Stimulated activated naive CD4-positive, alpha-beta T cell treated with Interleukin-2 at 50 U/mL for 16 hours (primary cell): ENCODE results near the gene METRNL.

Experiments used
- DNase-seq: peaks from one replicate; lab custom pipeline; 2025; lab: John Stamatoyannopoulos, UW

Gene METRNL

GRCh38 chr17:83067071-83067717 lies 12.2 kb upstream of the METRNL start:
- DNase-seq: no peak

GRCh38 chr17:83067718-83068261 lies 11.6 kb upstream of the METRNL start:
- no peak for DNase-seq

GRCh38 chr17:83068641-83069570 lies 10.5 kb upstream of the METRNL start:
- DNase-seq: no peak

GRCh38 chr17:83069571-83069906 lies 9.9 kb upstream of the METRNL start:
- no peak for DNase-seq

- DNase-seq: no peak
Observed at GRCh38 chr17:83069931-83070742, 9.3 kb upstream of the METRNL start.

GRCh38 chr17:83070800-83071341 lies 8.5 kb upstream of the METRNL start:
- no peak for DNase-seq

GRCh38 chr17:83071365-83071764 lies 8.0 kb upstream of the METRNL start:
- DNase-seq: no peak

- DNase-seq: no peak
Observed at GRCh38 chr17:83071966-83072562, 7.3 kb upstream of the METRNL start.

- no peak for DNase-seq
Observed at GRCh38 chr17:83072600-83073358, 6.6 kb upstream of the METRNL start.

- DNase-seq: no peak
Observed at GRCh38 chr17:83073389-83074063, 5.9 kb upstream of the METRNL start.

GRCh38 chr17:83074486-83075223 lies 4.8 kb upstream of the METRNL start:
- DNase-seq: no peak

GRCh38 chr17:83075270-83075880 lies 4.0 kb upstream of the METRNL start:
- DNase-seq: no peak

- DNase-seq: no peak
Observed at GRCh38 chr17:83076938-83077337, 2.5 kb upstream of the METRNL start.

GRCh38 chr17:83077411-83077810 lies 2.0 kb upstream of the METRNL start:
- no peak for DNase-seq

- DNase-seq: no peak
Observed at GRCh38 chr17:83077939-83078338, 1.5 kb upstream of the METRNL start.

- no peak for DNase-seq
Observed at GRCh38 chr17:83078378-83079351, 744 bp upstream of the METRNL start.

- no peak for DNase-seq
Observed at GRCh38 chr17:83079766-83080578, 563 bp downstream of the METRNL start.
